ENCODE measurements around the gene DCST1. TPM values are rescaled to one million over a fixed set of nuclear protein-coding genes. Genes with fewer than 3 reads are reported as not detected.

Gene DCST1
- total and polyA plus RNA-seq, 2 donors: not detected

DNA sequence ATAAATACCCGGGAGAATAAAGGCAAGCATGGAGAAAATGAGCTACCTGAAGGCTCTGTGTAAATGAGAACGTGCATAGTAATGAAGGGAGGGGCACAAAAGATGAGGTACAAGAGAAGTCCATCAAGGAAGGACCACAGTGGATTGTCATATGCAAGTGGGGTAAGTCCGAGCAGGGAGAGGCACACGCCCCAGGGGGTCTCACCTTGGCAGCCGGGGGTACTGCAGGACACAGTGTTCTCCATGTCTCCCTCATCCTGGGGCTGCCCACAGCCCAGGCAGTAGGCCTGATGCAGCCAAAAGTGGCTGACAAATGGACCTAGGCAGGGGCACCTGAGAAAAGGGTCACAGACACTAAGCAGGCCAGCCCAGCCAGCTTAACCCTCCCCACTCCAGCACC, 10.0 kb upstream of the DCST1 start:
- no peaks in the 10 kb centered on the region for H3K4me1 ChIP-seq (ENCODE audit: insufficient read depth)
- H3K27ac ChIP-seq (ENCODE audit: low read depth): no peak overlapping the region
- no peak overlapping the region for H3K4me3 ChIP-seq (ENCODE audit: low read depth, low read length)
- 81% methylated on average over 5 of the region's 5 CpGs for WGBS
- no peaks in the 10 kb centered on the region for H3K36me3 ChIP-seq (ENCODE audit: insufficient read depth)
- no peak for DNase-seq (ENCODE audit: extremely low spot score)

DNA sequence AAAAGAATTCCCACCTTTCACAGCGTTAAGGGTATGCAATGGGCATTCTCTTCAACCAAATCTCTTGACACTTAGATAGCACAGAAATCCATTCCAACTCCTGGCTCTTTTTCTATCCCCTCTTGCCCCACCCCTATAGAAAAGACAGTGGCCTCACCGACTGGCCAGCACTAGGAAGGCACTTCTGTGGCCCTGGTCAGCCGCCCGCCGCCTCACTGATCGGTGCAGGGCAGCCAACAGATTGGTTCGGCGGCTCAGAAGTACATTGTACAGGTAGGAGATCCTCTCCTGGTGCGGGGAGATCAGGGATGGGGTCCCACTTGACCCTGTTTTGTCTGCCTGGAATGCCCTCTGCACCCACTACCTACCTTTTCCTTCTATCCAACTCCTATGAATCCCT, 9.3 kb upstream of the DCST1 start:
- no peak overlapping the region for H3K4me3 ChIP-seq (ENCODE audit: low read depth, low read length)
- no peaks in the 10 kb centered on the region for H3K36me3 ChIP-seq (ENCODE audit: insufficient read depth)
- DNase-seq (ENCODE audit: extremely low spot score): no peak
- no peaks in the 10 kb centered on the region for H3K4me1 ChIP-seq (ENCODE audit: insufficient read depth)
- no peak overlapping the region for H3K27ac ChIP-seq (ENCODE audit: low read depth)
- 84% methylated on average over 9 of the region's 9 CpGs for WGBS

DNA sequence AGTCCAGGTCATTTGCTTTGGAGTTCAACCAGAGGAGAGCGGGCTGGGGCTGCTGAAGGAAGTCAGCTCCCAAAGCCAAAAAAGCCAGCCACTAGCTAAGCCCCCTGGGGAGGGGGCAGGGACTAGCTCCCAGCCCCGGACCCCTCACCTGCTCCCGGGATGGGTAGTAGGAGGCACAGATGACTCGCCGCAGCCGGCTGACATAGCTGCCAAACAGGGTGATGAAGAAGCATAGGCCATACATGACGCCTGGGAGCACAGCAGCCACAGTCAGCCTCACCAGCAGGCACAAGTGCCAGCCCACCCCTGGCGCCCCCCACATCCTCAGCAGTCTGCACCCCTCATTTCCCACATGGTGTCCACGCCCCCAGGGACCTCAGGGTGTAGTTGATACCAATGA, 7.5 kb upstream of the DCST1 start:
- no peak overlapping the region for H3K27ac ChIP-seq (ENCODE audit: low read depth)
- WGBS: 64% methylated on average over 9 of the region's 9 CpGs

DNA sequence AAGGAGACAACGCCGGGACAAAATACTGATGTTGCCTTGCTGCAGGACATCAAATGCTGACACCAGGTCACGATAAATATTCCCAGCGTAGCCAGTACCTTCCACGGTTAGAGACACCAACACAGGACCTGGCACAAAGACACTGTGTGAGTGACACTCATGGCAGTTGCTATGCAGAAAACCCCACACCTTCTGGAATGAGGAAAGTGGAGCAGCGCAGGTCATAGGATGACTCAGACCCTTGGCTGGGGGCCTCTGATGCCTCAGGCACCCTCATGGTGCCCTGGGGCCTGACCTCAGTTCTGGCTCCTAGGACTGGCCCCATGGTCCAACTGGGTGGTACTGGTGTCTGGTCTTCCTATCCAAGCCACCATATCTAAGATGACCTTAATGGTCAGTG, 7.0 kb upstream of the DCST1 start:
- Histone ChIP-seq H3K4me1 (ENCODE audit: insufficient read depth) (no peaks in the 10 kb centered on the region), H3K27ac (ENCODE audit: low read depth) (no peak overlapping the region), H3K4me3 (ENCODE audit: low read depth, low read length) (no peak overlapping the region), H3K36me3 (ENCODE audit: insufficient read depth) (no peaks in the 10 kb centered on the region)
- WGBS: 85% methylated on average over 6 of the region's 6 CpGs
- DNase-seq (ENCODE audit: extremely low spot score): no peak

More for the DNA sequence above, 7.5 kb upstream of the DCST1 start:
- Histone ChIP-seq H3K36me3 (ENCODE audit: insufficient read depth) (no peaks in the 10 kb centered on the region), H3K4me3 (ENCODE audit: low read depth, low read length) (no peak overlapping the region), H3K4me1 (ENCODE audit: insufficient read depth) (no peaks in the 10 kb centered on the region)
- DNase-seq (ENCODE audit: extremely low spot score): no peak

DNA sequence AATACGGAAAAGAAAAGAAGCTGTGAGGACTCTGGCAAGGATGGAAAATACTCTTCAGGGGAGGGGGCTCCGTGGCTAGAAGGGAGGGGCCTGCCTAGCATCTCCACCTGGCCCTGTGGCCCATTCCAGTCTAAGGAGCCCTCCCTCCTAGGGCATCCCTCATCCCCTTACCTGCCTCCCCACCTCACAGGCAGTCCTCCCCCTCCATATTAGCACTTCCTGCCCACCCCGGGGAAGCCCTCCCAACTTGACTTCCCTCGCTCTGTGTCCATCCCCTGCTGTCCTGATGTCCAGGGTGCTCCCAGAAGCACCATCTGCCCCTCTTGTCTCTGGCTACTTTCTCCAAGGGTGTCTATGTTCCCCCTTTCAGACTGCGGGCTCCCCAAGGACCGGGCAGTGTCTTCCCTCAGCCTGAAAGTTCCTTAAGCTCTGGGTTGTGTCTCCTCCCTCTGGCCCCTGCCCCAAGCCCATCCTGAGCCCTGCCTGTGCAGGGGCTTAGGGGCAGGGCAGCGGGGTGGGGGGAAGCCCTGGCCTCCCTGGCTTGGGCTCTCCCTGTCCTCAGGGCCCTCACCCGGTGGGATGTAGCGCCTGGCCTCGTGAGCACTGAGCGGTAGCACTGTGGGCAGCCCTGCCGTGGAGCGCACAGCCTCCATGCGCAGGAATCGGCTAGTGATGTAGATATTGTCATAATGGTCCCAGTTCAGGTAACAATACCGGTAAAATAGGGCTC, 3.9 kb upstream of the DCST1 start:
- Histone ChIP-seq H3K4me1 (ENCODE audit: insufficient read depth) (no peaks in the 10 kb centered on the region), H3K4me3 (ENCODE audit: low read depth, low read length) (no peak overlapping the region), H3K36me3 (ENCODE audit: insufficient read depth) (no peaks in the 10 kb centered on the region), H3K27ac (ENCODE audit: low read depth) (no peak overlapping the region)
- no peak for DNase-seq (ENCODE audit: extremely low spot score)
- 81% methylated on average over 16 of the region's 16 CpGs for WGBS

DNA sequence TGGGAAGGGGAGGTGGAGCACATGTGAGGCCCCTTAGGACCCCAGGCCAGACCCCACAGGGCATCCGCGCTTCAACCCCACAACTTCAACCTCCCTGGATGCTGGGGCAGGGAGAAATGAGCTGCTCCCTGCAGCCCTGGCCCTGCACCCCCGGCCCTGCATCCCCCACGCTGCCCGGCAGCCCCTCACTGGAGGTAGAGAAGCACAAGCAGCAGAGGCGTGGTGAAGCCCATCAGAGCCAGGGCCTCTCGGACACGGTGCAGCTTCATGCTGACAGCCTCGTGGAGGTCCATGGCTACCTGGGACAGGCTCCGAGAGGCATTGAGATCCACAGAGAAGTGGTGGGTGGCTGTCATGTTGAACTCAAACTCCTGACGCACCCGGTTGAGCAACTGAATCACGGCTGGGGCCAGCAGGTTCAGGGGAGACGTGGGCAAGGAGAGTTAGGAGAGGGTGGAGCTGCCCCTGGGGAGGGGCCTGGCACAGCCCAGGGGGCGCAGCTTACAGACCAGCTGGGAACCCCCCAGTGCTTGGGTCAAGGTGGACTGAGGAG, 3.3 kb upstream of the DCST1 start:
- WGBS: 85% methylated on average over 15 of the region's 15 CpGs
- Histone ChIP-seq H3K4me1 (ENCODE audit: insufficient read depth) (no peaks in the 10 kb centered on the region), H3K36me3 (ENCODE audit: insufficient read depth) (no peaks in the 10 kb centered on the region)

DNA sequence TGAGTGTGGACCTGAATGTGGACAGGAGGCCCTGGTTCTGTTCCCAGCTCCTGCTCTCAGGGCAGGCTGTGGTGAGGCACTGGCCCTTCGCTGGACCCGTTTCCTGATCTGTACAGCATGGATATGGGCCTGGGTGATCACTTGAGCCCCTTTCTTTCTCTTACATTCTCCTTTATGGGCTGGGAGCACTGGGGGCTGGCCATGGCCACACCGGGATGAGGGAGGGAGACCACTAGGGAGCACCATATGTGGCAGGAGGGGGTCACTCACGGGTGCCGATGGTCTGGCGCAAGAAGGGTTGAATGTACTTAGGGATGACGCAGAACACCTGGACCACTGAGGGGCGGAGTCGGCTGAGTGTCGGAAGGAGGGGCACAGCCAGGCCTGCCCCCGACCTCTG, 2.7 kb upstream of the DCST1 start:
- Histone ChIP-seq H3K4me3 (ENCODE audit: low read depth, low read length) (no peak overlapping the region), H3K4me1 (ENCODE audit: insufficient read depth) (no peaks in the 10 kb centered on the region), H3K36me3 (ENCODE audit: insufficient read depth) (no peaks in the 10 kb centered on the region), H3K27ac (ENCODE audit: low read depth) (no peak overlapping the region)
- 71% methylated on average over 11 of the region's 11 CpGs for WGBS
- DNase-seq (ENCODE audit: extremely low spot score): no peak

More for the DNA sequence above, 3.3 kb upstream of the DCST1 start:
- DNase-seq (ENCODE audit: extremely low spot score): no peak
- H3K27ac ChIP-seq (ENCODE audit: low read depth): no peak overlapping the region
- no peak overlapping the region for H3K4me3 ChIP-seq (ENCODE audit: low read depth, low read length)

DNA sequence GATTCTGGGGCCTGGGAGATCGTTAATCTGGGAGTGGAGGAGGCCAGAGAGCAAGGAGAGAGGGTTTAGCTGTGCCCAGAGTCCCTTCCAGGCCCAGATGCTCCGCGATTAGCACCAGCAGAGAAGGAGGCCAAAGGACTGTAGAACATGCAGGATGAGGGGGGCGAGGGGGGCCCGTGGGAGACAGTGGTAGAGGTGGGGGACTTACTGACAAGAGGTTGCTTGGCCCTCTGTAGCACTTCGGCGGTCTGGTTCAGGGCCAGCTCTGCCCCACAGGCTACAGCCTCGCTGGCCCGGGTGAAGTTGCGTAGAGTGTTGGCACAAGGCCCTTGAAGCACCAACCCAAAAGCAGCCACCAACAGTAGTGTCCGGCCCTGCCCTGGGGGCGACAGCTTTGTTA, 738 bp upstream of the DCST1 start:
- Histone ChIP-seq H3K36me3 (ENCODE audit: insufficient read depth) (no peaks in the 10 kb centered on the region), H3K27ac (ENCODE audit: low read depth) (no peak overlapping the region), H3K4me3 (ENCODE audit: low read depth, low read length) (no peak overlapping the region), H3K4me1 (ENCODE audit: insufficient read depth) (no peaks in the 10 kb centered on the region)
- no peak for DNase-seq (ENCODE audit: extremely low spot score)
- WGBS: 88% methylated on average over 12 of the region's 12 CpGs

DNA sequence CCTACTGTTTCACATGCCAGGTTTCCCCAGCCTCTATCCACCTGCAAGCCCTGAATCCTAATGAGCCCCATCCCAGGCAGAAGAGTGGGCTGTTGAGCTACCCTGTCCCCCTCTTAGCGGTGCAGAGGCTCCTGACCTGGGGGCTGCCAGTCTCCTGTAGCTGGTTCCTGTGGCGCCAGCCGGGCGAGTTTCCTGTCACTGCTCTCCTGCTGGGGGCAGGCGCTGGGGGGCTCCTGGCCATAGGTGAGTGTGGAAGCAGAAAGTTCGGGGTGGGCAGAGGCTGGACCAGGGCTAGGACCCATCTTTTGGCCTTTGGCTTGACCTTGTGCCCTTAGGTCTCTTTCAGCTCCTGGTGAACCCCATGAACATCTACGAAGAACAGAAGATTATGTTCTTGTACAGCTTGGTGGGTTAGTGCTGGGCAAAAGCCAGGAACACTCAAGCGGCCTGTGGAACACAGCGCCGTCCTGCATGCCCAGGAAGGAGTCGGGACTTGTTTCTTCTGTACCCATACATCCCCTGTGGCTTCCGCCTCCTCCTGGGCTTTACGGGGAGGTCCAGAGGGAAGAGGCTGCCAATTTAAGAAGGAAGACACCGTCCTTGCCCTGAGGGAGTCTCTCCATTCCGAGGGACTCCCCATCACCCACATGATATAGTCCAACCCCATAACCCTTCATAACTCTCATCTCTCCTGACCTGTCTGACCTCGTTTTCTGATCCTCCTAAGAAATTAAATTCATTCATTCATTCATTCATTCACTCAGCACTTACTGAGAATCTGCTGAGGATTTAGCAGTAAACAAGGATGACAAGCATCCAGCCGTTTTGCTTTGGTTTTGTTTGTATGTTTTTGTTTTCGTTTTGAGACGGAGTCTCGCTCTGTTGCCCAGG, 939 bp downstream of the DCST1 start:
- no peaks in the 10 kb centered on the region for H3K4me1 ChIP-seq (ENCODE audit: insufficient read depth)
- H3K4me3 ChIP-seq (ENCODE audit: low read depth, low read length): no peak overlapping the region
- H3K27ac ChIP-seq (ENCODE audit: low read depth): no peak overlapping the region
- no peak for DNase-seq (ENCODE audit: extremely low spot score)
- H3K36me3 ChIP-seq (ENCODE audit: insufficient read depth): no peaks in the 10 kb centered on the region
- 83% methylated on average over 20 of the region's 20 CpGs for WGBS

DNA sequence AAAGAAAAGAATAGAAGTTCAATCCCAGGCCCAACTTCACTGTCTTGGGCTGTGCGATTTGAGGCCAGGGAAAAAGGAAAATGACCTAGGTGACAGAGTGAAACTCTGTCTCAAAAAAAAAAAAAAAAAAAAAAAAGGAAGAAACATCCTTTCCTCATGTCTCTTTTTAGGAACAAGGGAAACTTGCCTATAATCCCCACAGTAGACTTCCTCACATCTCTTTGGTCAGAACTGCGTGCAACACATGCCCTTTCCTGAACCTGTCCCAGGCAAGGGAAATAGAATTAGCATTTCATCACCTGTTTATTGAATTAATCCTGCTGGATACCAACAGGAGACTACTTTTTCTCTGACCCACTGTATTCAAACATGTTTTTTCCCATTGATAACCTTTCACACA, 2.3 kb downstream of the DCST1 start:
- 83% methylated on average over 2 of the region's 2 CpGs for WGBS
- Histone ChIP-seq H3K36me3 (ENCODE audit: insufficient read depth) (no peaks in the 10 kb centered on the region), H3K27ac (ENCODE audit: low read depth) (no peak overlapping the region), H3K4me1 (ENCODE audit: insufficient read depth) (no peaks in the 10 kb centered on the region), H3K4me3 (ENCODE audit: low read depth, low read length) (no peak overlapping the region)
- no peak for DNase-seq (ENCODE audit: extremely low spot score)

DNA sequence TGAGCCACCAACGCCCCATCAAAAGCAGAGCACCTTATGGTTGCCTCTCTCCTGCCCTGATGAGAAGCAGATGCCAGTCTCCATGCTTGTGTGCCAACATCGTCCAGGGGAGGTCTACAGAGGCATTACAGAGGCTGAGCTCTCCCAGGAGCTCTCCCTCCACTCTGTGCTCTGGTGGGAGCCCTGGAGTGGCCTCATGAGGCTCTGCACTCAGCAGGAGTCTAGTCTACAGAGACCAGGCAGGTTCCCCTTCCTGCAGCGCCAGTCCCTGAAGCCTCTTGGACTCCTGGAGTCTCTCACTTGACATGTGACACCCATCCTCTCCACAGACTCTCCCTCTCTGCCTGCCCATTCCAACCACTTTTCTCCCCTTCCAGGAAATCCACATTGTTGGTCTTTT, 3.4 kb downstream of the DCST1 start:
- 90% methylated on average over 3 of the region's 3 CpGs for WGBS
- no peaks in the 10 kb centered on the region for H3K36me3 ChIP-seq (ENCODE audit: insufficient read depth)
- no peak overlapping the region for H3K27ac ChIP-seq (ENCODE audit: low read depth)
- DNase-seq (ENCODE audit: extremely low spot score): no peak
- H3K4me3 ChIP-seq (ENCODE audit: low read depth, low read length): no peak overlapping the region
- no peaks in the 10 kb centered on the region for H3K4me1 ChIP-seq (ENCODE audit: insufficient read depth)

DNA sequence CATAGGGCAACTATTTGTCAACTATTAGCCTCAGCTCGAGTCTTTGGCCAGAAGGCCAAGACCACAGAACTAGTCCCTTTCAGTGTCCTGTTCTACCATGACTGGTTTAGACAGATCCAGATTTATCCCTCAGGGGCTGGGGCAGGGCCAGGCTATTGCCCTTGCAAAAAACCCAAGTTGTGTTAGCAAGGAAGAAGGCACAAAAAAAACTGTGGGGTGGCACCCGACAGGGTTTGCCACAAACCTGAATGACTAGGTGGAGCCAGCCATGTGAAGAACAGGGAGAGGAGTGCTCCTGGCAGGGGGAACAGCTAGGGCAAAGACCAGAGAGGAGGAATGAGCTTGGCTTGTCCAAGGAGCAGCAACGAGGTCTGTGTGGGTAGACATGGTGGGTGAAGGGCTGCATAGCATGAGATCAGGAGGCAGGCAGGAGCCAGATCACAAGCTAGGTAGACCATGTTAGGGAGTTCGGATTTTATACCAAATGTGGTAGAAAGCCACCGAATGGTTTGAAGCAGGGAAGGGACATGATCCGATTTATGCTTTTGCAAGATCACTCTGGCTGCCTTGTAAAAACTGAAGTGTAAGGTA, 4.3 kb downstream of the DCST1 start:
- H3K36me3 ChIP-seq (ENCODE audit: insufficient read depth): no peaks in the 10 kb centered on the region
- no peak overlapping the region for H3K27ac ChIP-seq (ENCODE audit: low read depth)
- no peaks in the 10 kb centered on the region for H3K4me1 ChIP-seq (ENCODE audit: insufficient read depth)
- WGBS: 86% methylated on average over 6 of the region's 6 CpGs
- no peak overlapping the region for H3K4me3 ChIP-seq (ENCODE audit: low read depth, low read length)
- no peak for DNase-seq (ENCODE audit: extremely low spot score)

DNA sequence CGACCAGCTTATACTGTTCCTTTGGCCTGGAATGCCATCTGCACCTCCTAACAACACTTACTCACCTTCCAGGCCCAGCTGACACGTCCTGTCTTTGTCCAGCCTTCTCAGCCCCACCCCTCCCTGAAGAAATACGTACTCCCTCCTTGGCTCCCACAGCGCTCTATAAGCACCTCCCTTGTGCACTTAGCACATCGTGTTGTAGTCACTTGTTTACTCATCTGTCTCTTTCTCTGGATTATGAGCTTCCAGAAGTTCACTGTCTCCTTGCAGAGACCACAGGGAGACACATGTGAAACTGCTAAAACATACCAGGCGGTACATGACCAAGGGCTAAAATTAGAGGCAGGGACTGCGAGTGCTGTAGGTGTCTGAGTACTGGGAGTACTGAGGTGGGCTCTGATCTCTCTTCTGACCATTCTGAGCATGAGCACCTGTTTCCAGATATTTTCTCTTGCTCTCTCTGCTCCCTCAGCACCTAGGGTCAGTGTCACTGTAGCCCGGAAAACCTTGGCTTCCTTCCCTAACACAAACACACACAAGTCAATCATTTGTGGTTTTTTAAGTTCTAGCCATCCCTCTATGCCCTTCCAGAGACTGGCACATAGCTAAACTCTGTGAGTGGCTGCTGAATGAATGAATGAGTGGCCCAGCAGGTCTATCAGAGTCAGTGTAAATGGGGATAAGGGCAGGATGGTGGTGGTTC, 5.1 kb downstream of the DCST1 start:
- DNase-seq (ENCODE audit: extremely low spot score): no peak
- Histone ChIP-seq H3K4me1 (ENCODE audit: insufficient read depth) (no peaks in the 10 kb centered on the region), H3K27ac (ENCODE audit: low read depth) (no peak overlapping the region), H3K4me3 (ENCODE audit: low read depth, low read length) (no peak overlapping the region), H3K36me3 (ENCODE audit: insufficient read depth) (no peaks in the 10 kb centered on the region)
- 30% methylated on average over 8 of the region's 8 CpGs for WGBS
